ENCODE data around the gene GNAZ.

- TF ChIP-seq GATA3 (IDR thresholded peaks at IDR 0.05; ENCODE audit: low read depth, low read length) (no peak), GATA2 (IDR thresholded peaks at IDR 0.05; ENCODE audit: low read depth, low read length) (no peak)
These were observed 29.1 kb downstream of the GNAZ start for GRCh38 chr22:23099531-23099804.
